ENCODE results near the gene BTBD9. TPM values are rescaled to one million over a fixed set of nuclear protein-coding genes. Genes with fewer than 3 reads are reported as not detected.

Gene BTBD9
- total RNA-seq, 2 experiments from 2014 or later, result 6.8 to 7.0 TPM

GRCh38 chr6:38168126-38168525 lies 471.6 kb downstream of the BTBD9 start:
- Mint-ChIP-seq H3K9me3 (no peaks in the 10 kb centered on the region), H3K27me3 (no peaks in the 10 kb centered on the region), H3K27ac (no peak overlapping the region), H3K36me3 (no peaks in the 10 kb centered on the region), H3K4me3 (no peak overlapping the region), H3K4me1 (no peaks in the 10 kb centered on the region)
- no peak for DNase-seq

GRCh38 chr6:38167598-38167997 lies 472.1 kb downstream of the BTBD9 start:
- no peaks in the 10 kb centered on the region for H3K4me1 Mint-ChIP-seq
- H3K4me3 Mint-ChIP-seq, result no peak overlapping the region
- no peak overlapping the region for H3K27ac Mint-ChIP-seq
- no peak for DNase-seq
- H3K36me3 Mint-ChIP-seq, result no peaks in the 10 kb centered on the region
- no peaks in the 10 kb centered on the region for H3K27me3 Mint-ChIP-seq
- H3K9me3 Mint-ChIP-seq, result no peaks in the 10 kb centered on the region

- Mint-ChIP-seq H3K27me3 (no peaks in the 10 kb centered on the region), H3K4me3 (no peak overlapping the region), H3K36me3 (no peaks in the 10 kb centered on the region), H3K4me1 (no peaks in the 10 kb centered on the region), H3K9me3 (no peaks in the 10 kb centered on the region), H3K27ac (no peak overlapping the region)
- DNase-seq, result no peak
These were observed 473.1 kb downstream of the BTBD9 start for GRCh38 chr6:38166411-38167240.

- no peaks in the 10 kb centered on the region for H3K27me3 Mint-ChIP-seq
- no peak overlapping the region for H3K27ac Mint-ChIP-seq
- no peak overlapping the region for H3K4me3 Mint-ChIP-seq
- DNase-seq, result no peak
- H3K36me3 Mint-ChIP-seq, result peaks cover 9% of the 10 kb centered on the region
- H3K4me1 Mint-ChIP-seq, result no peaks in the 10 kb centered on the region
- H3K9me3 Mint-ChIP-seq, result no peaks in the 10 kb centered on the region
These were observed 475.0 kb downstream of the BTBD9 start for GRCh38 chr6:38164671-38165108.

GRCh38 chr6:38164131-38164481 lies 475.6 kb downstream of the BTBD9 start:
- Mint-ChIP-seq H3K27ac (no peak overlapping the region), H3K27me3 (no peaks in the 10 kb centered on the region), H3K9me3 (no peaks in the 10 kb centered on the region)

GRCh38 chr6:38163186-38164130 lies 476.3 kb downstream of the BTBD9 start:
- H3K27me3 Mint-ChIP-seq, result no peaks in the 10 kb centered on the region
- no peaks in the 10 kb centered on the region for H3K4me1 Mint-ChIP-seq
- DNase-seq, result no peak
- H3K9me3 Mint-ChIP-seq, result no peaks in the 10 kb centered on the region
- peaks cover 15% of the 10 kb centered on the region for H3K36me3 Mint-ChIP-seq
- H3K4me3 Mint-ChIP-seq, result no peak overlapping the region
- no peak overlapping the region for H3K27ac Mint-ChIP-seq

More at GRCh38 chr6:38164131-38164481, 475.6 kb downstream of the BTBD9 start:
- H3K4me3 Mint-ChIP-seq, result no peak overlapping the region
- H3K4me1 Mint-ChIP-seq, result no peaks in the 10 kb centered on the region
- peaks cover 10% of the 10 kb centered on the region for H3K36me3 Mint-ChIP-seq
- no peak for DNase-seq

GRCh38 chr6:38162493-38163185 lies 477.1 kb downstream of the BTBD9 start:
- H3K4me3 Mint-ChIP-seq, result no peak overlapping the region
- peaks cover 15% of the 10 kb centered on the region for H3K36me3 Mint-ChIP-seq
- H3K27ac Mint-ChIP-seq, result no peak overlapping the region
- H3K9me3 Mint-ChIP-seq, result no peaks in the 10 kb centered on the region
- DNase-seq, result no peak
- no peaks in the 10 kb centered on the region for H3K27me3 Mint-ChIP-seq
- no peaks in the 10 kb centered on the region for H3K4me1 Mint-ChIP-seq

GRCh38 chr6:38161754-38162492 lies 477.8 kb downstream of the BTBD9 start:
- H3K36me3 Mint-ChIP-seq, result peaks cover 17% of the 10 kb centered on the region
- no peak for DNase-seq
- no peak overlapping the region for H3K4me3 Mint-ChIP-seq
- H3K27ac Mint-ChIP-seq, result no peak overlapping the region
- no peaks in the 10 kb centered on the region for H3K27me3 Mint-ChIP-seq
- H3K9me3 Mint-ChIP-seq, result no peaks in the 10 kb centered on the region
- no peaks in the 10 kb centered on the region for H3K4me1 Mint-ChIP-seq

- no peak for DNase-seq
- no peak overlapping the region for H3K27ac Mint-ChIP-seq
- no peaks in the 10 kb centered on the region for H3K9me3 Mint-ChIP-seq
- H3K4me1 Mint-ChIP-seq, result no peaks in the 10 kb centered on the region
- H3K4me3 Mint-ChIP-seq, result no peak overlapping the region
- H3K36me3 Mint-ChIP-seq, result peaks cover 17% of the 10 kb centered on the region
- no peaks in the 10 kb centered on the region for H3K27me3 Mint-ChIP-seq
These were observed 478.4 kb downstream of the BTBD9 start for GRCh38 chr6:38161331-38161730.

- H3K9me3 Mint-ChIP-seq, result no peaks in the 10 kb centered on the region
- peaks cover 17% of the 10 kb centered on the region for H3K36me3 Mint-ChIP-seq
- no peaks in the 10 kb centered on the region for H3K4me1 Mint-ChIP-seq
- no peak overlapping the region for H3K4me3 Mint-ChIP-seq
- no peaks in the 10 kb centered on the region for H3K27me3 Mint-ChIP-seq
- H3K27ac Mint-ChIP-seq, result no peak overlapping the region
- no peak for DNase-seq
These were observed 478.9 kb downstream of the BTBD9 start for GRCh38 chr6:38160831-38161230.

GRCh38 chr6:38159596-38159995 lies 480.1 kb downstream of the BTBD9 start:
- H3K27me3 Mint-ChIP-seq, result no peaks in the 10 kb centered on the region
- no peak overlapping the region for H3K27ac Mint-ChIP-seq
- H3K9me3 Mint-ChIP-seq, result no peaks in the 10 kb centered on the region
- no peak for DNase-seq
- peaks cover 17% of the 10 kb centered on the region for H3K36me3 Mint-ChIP-seq
- no peaks in the 10 kb centered on the region for H3K4me1 Mint-ChIP-seq
- H3K4me3 Mint-ChIP-seq, result no peak overlapping the region

- H3K9me3 Mint-ChIP-seq, result no peaks in the 10 kb centered on the region
These were observed 480.9 kb downstream of the BTBD9 start for GRCh38 chr6:38158762-38159350.

GRCh38 chr6:38157905-38158304 lies 481.8 kb downstream of the BTBD9 start:
- Mint-ChIP-seq H3K4me3 (no peak overlapping the region), H3K36me3 (peaks cover 17% of the 10 kb centered on the region), H3K27me3 (no peaks in the 10 kb centered on the region), H3K27ac (no peak overlapping the region), H3K9me3 (no peaks in the 10 kb centered on the region), H3K4me1 (no peaks in the 10 kb centered on the region)
- no peak for DNase-seq

More at GRCh38 chr6:38158762-38159350, 480.9 kb downstream of the BTBD9 start:
- Mint-ChIP-seq H3K4me3 (no peak overlapping the region), H3K4me1 (no peaks in the 10 kb centered on the region), H3K27me3 (no peaks in the 10 kb centered on the region), H3K27ac (no peak overlapping the region), H3K36me3 (peaks cover 17% of the 10 kb centered on the region)
- no peak for DNase-seq
